Motor neuron (in vitro differentiated cells): Measurements from ENCODE around the gene SLC7A6. TPM values are rescaled to one million over a fixed set of nuclear protein-coding genes. Genes with fewer than 3 reads are reported as not detected.
A peak's percentile ranks its signal among the peaks of the same experiment; 100 is the strongest.

Experiments
- ATAC-seq, 8 experiments: fragments of 200-7000 bp; cut with Tn5 transposase; replicated peaks in 6 of 8; 2 replicates each; pipeline ENCODE4 v1.8.0; 2021; ENCODE audit warnings: mild to moderate bottlenecking in 8 of 8, moderate library complexity in 8 of 8
- H3K27ac ChIP-seq, 2 donors: fragments of 250-450 bp; sonication (Bioruptor Pico); 2 replicates each; pipeline ENCODE4 v1.9.0; 2021; ENCODE audit warnings: antibody characterized with exemption in 2 of 2, mild to moderate bottlenecking in 2 of 2, moderate library complexity in 1 of 2
- H3K4me1 ChIP-seq, 2 donors: fragments of 250-450 bp; sonication (Bioruptor Pico); replicated peaks in 1 of 2; 2 replicates each; pipeline ENCODE4 v1.6.1; 2021; ENCODE audit warnings: antibody characterized with exemption in 2 of 2, mild to moderate bottlenecking in 2 of 2, moderate library complexity in 1 of 2
- H3K4me3 ChIP-seq, 5 donors: fragments of 250-450 bp; sonication (Bioruptor Pico); 2 replicates each; pipeline ENCODE4 v1.9.0; 2021; ENCODE audit warnings: antibody characterized with exemption in 5 of 5, mild to moderate bottlenecking in 5 of 5, moderate library complexity in 4 of 5
- WGBS, 10 experiments: fragments of 450-650 bp; shearing (Covaris generic); methylation state at CpG; one replicate each; pipeline ENCODE4 v1.0.0; 2022; 5-methylcytosine and 5-hydroxymethylcytosine counted together
- in situ Hi-C, 9 experiments: fragments of 400-800 bp; cut with MboI; loops; one replicate each; pipeline ENCODE4 v1.15.0; 2021; ENCODE audit warnings: low sequenced_read_pairs in 9 of 9, low pct_unique_long_range_greater_than_20kb in 2 of 9; ENCODE audit not compliant: unreplicated experiment in 9 of 9
- total RNA-seq, 8 experiments: library from RNA; unstranded; fragments of 300-600 nt; gene quantifications; 2 replicates each; pipeline versions ENCODE4 v1.2.3 to v1.2.4, GENCODE V29; 2022

SLC7A6 gene
- total RNA-seq, 8 experiments from 2014 or later = 7.5 to 36.4 (median 13.5) TPM

DNA sequence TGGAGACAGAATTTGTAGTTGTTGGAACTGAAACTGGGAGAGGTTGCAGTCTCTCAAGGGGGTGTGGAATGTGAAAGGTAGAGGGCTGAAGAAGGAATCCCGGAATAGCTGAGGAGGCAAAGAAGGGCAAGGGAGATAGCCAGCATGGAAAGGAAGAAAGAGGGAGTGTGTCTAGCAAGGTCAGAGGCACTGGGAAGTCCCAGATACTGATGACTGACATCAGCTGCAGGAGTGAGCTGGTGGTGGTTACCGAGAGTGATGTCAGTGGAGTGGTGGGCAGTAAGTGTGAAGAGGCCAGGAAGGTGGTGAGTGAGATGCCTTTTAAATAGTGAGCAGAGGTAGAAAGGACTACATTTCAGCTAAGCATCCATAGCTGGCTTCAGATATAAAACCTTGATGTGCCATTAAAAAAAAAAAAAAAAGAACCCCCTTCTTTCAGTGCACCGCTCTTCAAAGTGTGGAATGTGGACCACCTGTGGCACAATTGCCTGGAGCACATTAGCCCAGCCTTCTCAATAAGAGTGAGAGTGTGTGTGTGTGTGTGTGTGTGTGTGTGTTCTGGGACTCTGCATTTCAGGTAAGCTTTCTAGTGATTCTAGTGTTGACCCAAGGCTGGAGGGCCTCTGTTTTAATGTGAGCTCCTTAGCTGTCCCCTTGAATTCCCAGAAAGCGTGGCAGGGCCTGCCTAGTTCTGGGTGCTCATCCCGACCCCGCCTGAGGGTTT lies 55.0 kb downstream of the SLC7A6 start:
- in situ Hi-C loops = no loop called here
- Histone ChIP-seq H3K27ac (no peak overlapping the region), H3K4me3 (no peak overlapping the region), H3K4me1 (no peaks in the 10 kb centered on the region)
- no peak for ATAC-seq
- WGBS, 10 experiments = 42 to 100% (median 91%) methylated on average over 1 to 6 of the region's 6 CpGs; no CpG with 5 or more reads in 2 of the 10 experiments

DNA sequence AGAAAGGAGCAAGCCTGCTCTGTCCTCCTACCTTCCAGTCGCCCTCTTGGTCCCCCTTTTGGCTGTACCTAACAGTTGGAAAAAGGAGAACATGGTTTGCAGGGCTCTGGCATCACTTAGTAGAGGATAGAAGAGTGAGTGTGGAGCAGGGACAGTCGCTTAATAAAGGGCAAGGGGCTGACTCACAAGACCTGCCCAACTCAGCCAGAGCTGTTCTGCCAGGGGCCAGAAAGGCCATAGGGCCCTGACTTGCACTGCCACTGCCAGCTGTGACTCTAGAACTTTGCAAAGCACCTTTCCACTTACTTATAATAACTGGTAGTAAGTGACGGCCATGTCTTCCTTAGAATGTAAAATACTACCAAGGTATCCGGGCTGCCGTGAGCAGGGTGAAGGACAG lies 60.0 kb downstream of the SLC7A6 start:
- in situ Hi-C loops = no loop called here
- Histone ChIP-seq H3K4me1 (no peaks in the 10 kb centered on the region), H3K4me3 (no peak overlapping the region), H3K27ac (no peak overlapping the region)
- WGBS, 10 experiments = 80 to 100% (median 89%) methylated on average over 1 to 5 of the region's 5 CpGs; no CpG with 5 or more reads in 2 of the 10 experiments
- no peak for ATAC-seq

DNA sequence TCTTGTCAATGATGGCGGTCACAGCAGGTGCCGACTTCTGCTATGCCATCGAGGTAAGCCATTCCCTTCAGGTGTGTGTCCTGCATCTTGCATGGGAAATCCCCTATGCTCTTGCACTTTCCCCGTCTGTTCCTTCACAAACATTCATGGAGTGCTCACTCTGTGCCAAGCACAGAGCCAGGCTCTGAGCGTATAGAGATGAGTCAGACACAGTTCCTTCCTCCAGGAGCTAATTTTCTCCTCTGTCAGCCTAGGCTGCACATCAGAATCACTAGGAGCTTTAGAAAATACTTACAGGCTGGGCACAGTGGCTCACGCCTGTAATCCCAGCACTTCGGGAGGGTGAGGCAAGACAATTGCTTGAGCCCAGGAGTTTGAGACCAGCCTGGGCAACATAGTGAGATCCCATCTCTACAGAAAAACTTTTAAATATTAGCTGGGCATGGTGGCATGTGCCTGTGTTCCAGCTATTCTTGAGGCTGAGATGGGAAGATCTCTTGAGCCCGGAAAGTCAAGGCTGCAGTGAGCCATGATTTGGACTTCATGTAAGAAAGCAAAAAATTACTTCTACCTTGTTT lies 60.5 kb downstream of the SLC7A6 start:
- no peak overlapping the region for H3K4me3 ChIP-seq
- H3K27ac ChIP-seq = no peak overlapping the region
- in situ Hi-C loops = no loop called here
- 97 to 100% (median 100%) methylated on average over 1 to 6 of the region's 8 CpGs; no CpG with 5 or more reads in 4 of the 10 experiments for WGBS, 10 experiments
- no peaks in the 10 kb centered on the region for H3K4me1 ChIP-seq
- ATAC-seq = no peak

GRCh38 chr16:68328151-68328859 lies 64.0 kb downstream of the SLC7A6 start:
- Histone ChIP-seq H3K4me1 (no peaks in the 10 kb centered on the region), H3K4me3 (no peak overlapping the region), H3K27ac (no peak overlapping the region)
- peak; percentile 91 to 97 (median 94) for ATAC-seq
- in situ Hi-C loops = no loop called here
- WGBS, 10 experiments = 8 to 100% (median 45%) methylated on average over 1 to 9 of the region's 13 CpGs

DNA sequence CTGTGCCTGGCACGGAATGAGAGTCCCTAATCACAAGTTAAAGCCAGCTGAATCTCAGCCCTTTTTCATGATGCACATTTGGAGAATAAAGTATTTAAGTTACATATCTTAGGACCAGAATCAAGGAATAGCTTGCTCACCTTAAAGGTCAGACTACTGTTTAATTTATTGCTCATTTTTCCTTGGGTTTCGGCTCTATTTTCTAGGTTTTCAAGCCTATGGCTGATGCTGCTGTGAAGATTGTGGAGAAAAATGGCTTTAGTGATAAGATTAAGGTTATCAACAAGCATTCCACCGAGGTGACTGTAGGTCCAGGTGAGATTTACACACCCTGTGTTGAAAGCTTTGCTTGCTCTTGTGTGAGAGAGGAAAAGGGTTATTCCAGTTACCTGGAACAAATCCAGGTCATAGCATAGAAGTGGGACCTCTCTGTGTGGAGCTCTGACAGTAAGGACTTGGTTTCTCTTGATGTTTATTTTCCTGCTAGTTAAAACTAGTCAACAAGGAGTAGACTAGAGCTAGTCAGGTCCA lies 64.6 kb downstream of the SLC7A6 start:
- WGBS, 10 experiments = 10 to 85% (median 55%) methylated on average over 2 to 3 of the region's 3 CpGs; no CpG with 5 or more reads in 2 of the 10 experiments
- Histone ChIP-seq H3K4me1 (no peaks in the 10 kb centered on the region), H3K27ac (no peak overlapping the region), H3K4me3 (no peak overlapping the region)
- in situ Hi-C loops = no loop called here
- no peak for ATAC-seq

- no peak for ATAC-seq
- in situ Hi-C loops = no loop called here
- H3K4me1 ChIP-seq = no peaks in the 10 kb centered on the region
- 0 to 80% (median 33%) methylated on average over 1 to 4 of the region's 4 CpGs; no CpG with 5 or more reads in 1 of the 10 experiments for WGBS, 10 experiments
- H3K27ac ChIP-seq = no peak overlapping the region
- H3K4me3 ChIP-seq = no peak overlapping the region
Observed at GRCh38 chr16:68331879-68332410, 67.6 kb downstream of the SLC7A6 start.

- no peak for ATAC-seq
- in situ Hi-C loops = no loop called here
- Histone ChIP-seq H3K27ac (no peak overlapping the region), H3K4me1 (no peaks in the 10 kb centered on the region), H3K4me3 (no peak overlapping the region)
- 27 to 100% (median 93%) methylated on average over 1 to 6 of the region's 7 CpGs; no CpG with 5 or more reads in 2 of the 10 experiments for WGBS, 10 experiments
Observed at GRCh38 chr16:68332411-68333121, 68.2 kb downstream of the SLC7A6 start.

DNA sequence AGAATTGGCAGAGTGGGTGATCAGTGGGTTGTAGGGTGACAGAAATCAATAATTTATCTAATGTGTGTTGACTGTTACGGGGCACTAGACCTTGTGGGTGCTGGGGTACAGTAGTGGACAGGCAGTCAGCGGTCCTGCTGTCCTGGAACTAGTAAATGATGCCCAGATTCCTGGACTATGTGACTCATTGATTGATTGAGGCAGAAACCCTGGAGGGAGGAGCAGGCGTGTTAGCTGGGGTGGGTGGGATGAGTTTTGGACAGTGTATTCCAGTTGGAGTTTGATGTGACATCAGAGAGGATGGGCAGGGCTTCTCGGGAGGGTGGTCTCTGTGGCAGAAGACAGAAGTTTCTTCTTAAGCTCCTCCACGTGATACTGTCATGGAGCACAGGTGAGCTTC lies 70.8 kb downstream of the SLC7A6 start:
- in situ Hi-C loops = no loop called here
- Histone ChIP-seq H3K27ac (no peak overlapping the region), H3K4me1 (no peaks in the 10 kb centered on the region), H3K4me3 (no peak overlapping the region)
- 0 to 100% (median 98%) methylated on average over 1 to 4 of the region's 5 CpGs; no CpG with 5 or more reads in 4 of the 10 experiments for WGBS, 10 experiments
- ATAC-seq = peak in 3 of 8 experiments; percentile 1 to 78 (median 58)

DNA sequence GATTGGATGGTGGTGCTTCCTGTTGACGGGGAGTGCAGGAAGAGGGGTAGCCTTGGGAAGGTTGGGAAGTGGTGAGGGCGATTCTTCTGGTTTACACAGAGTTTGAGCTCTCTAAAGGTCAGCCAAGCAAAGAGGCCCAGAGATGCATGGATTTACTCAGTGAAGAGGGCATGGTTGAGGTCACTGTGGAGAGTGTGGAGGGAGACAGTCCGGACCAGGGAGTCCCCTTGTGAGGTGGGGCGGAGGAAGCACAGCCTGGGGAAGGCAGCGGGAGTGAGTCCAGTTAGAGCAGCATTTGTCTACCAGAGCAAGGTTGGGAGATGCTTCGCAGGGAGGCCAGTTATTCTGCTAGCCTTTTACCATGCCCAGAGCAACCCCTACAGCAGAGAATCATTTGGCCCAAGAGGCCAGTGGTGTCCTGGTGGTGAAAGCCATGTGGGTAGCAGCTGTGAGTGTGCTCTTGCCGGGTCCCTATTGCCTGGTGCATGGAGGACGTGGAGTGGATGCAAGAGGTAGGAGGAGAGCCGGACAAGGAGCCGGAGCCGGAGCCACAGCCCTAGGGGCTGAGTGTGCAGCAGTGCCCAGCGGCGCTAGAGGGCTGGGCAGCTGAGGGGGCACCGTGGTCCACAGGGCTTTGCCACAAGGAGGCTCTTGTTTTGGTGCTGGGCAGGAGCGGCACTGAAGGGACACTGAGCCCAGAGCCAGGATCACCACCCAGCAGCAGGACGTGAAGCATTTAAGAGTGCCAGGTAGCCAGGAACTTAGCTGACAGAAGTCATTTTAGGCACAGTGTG lies 74.2 kb downstream of the SLC7A6 start:
- Histone ChIP-seq H3K4me3 (no peak overlapping the region), H3K4me1 (no peaks in the 10 kb centered on the region), H3K27ac (no peak overlapping the region)
- WGBS, 10 experiments = 82 to 100% (median 100%) methylated on average over 1 to 8 of the region's 16 CpGs; no CpG with 5 or more reads in 2 of the 10 experiments
- no peak for ATAC-seq
- in situ Hi-C loops = no loop called here

DNA sequence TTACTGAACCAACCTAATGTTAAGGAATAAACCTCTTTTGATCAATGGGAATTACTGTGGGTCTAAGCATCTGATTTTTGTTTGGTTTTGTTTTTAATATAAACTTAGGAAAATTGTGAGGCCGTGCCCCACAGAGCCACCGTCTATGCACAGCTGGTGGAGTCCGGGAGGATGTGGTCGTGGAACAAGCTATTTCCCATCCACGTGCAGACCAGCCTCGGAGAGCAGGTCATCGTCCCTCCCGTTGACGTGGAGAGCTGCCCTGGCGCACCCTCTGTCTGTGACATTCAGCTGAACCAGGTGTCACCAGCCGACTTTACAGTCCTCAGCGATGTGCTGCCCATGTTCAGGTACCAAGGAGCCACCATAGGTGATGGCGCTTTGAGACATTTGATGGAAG lies 74.9 kb downstream of the SLC7A6 start:
- H3K4me3 ChIP-seq = no peak overlapping the region
- in situ Hi-C loops = no loop called here
- 83 to 100% (median 95%) methylated on average over 1 to 6 of the region's 13 CpGs; no CpG with 5 or more reads in 1 of the 10 experiments for WGBS, 10 experiments
- no peak for ATAC-seq
- no peaks in the 10 kb centered on the region for H3K4me1 ChIP-seq
- H3K27ac ChIP-seq = no peak overlapping the region

GRCh38 chr16:68342620-68343019 lies 78.3 kb downstream of the SLC7A6 start:
- H3K4me3 ChIP-seq = no peak overlapping the region
- in situ Hi-C loops = no loop called here
- no peak overlapping the region for H3K27ac ChIP-seq
- H3K4me1 ChIP-seq = no peaks in the 10 kb centered on the region
- ATAC-seq = no peak
- WGBS, 10 experiments = 29 to 90% (median 81%) methylated on average over 1 to 7 of the region's 7 CpGs; no CpG with 5 or more reads in 2 of the 10 experiments

- 92 to 100% (median 96%) methylated on average over 1 to 6 of the region's 7 CpGs; no CpG with 5 or more reads in 3 of the 10 experiments for WGBS, 10 experiments
- Histone ChIP-seq H3K4me3 (no peak overlapping the region), H3K27ac (no peak overlapping the region), H3K4me1 (no peaks in the 10 kb centered on the region)
- no peak for ATAC-seq
- in situ Hi-C loops = no loop called here
Observed at GRCh38 chr16:68343137-68343536, 78.8 kb downstream of the SLC7A6 start.
